Retinal pigment epithelial cell (primary cell): ENCODE measurements around the gene GUCY2D.
A peak's percentile ranks its signal among the peaks of the same experiment; 100 is the strongest.

Experiments
- DNase-seq: peaks from one replicate; pipeline ENCODE4 v3.0.0-alpha.2; 2010; ENCODE audit warnings: low read depth
- H3K4me3 ChIP-seq: 2 replicates; pipeline ENCODE4 v1.5.1; 2011; ENCODE audit warnings: mild to moderate bottlenecking, low read length, control low read depth, moderate library complexity
- TF ChIP-seq, protein P1 (sequence below): conservative IDR thresholded peaks from 2 replicates; pipeline ENCODE4 v1.5.1; 2011; ENCODE audit warnings: low read depth, low read length, control low read depth, inconsistent platforms

Gene GUCY2D

DNA sequence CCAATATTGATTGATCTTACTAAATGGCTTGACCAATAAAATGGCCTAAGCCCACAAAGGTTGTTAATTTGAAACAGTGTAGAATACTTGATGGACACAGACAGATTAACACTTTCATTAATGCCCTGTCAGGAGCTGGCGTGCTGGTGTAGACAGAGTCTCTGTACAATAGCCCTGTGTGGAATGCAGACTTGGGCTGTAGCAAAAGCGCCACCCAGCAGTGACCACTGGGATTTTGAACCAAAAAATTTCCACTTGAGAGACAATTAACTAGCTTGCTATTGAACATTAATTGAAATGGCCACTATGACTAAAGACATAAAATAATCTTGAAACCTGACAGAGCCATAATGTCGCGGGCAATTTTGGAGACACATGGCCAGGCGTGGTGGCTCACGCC is 19.7 kb upstream of the GUCY2D start:
- no peak for DNase-seq
- TF ChIP-seq, protein P1, sequence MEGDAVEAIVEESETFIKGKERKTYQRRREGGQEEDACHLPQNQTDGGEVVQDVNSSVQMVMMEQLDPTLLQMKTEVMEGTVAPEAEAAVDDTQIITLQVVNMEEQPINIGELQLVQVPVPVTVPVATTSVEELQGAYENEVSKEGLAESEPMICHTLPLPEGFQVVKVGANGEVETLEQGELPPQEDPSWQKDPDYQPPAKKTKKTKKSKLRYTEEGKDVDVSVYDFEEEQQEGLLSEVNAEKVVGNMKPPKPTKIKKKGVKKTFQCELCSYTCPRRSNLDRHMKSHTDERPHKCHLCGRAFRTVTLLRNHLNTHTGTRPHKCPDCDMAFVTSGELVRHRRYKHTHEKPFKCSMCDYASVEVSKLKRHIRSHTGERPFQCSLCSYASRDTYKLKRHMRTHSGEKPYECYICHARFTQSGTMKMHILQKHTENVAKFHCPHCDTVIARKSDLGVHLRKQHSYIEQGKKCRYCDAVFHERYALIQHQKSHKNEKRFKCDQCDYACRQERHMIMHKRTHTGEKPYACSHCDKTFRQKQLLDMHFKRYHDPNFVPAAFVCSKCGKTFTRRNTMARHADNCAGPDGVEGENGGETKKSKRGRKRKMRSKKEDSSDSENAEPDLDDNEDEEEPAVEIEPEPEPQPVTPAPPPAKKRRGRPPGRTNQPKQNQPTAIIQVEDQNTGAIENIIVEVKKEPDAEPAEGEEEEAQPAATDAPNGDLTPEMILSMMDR: peak; percentile 21
- no peak overlapping the region for H3K4me3 ChIP-seq

DNA sequence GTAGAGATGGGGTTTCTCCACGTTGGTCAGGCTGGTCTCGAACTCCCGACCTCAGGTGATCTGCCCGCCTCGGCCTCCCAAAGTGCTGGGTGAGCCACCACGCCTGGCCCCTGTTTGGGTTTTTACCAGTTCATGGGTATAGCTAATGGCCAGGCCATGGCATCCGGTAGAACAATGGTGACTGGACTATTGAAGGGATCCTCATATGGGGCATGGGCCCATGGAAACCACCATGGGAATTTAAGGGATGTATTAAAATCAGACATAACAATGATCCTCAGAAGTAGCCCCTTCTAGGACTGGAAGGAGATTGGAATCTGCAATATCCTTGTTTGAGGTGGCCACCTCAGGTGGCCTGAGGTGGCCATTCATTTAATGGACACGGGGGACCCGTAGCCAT is 17.5 kb upstream of the GUCY2D start:
- H3K4me3 ChIP-seq: no peak overlapping the region
- TF ChIP-seq, protein P1: no peak

DNA sequence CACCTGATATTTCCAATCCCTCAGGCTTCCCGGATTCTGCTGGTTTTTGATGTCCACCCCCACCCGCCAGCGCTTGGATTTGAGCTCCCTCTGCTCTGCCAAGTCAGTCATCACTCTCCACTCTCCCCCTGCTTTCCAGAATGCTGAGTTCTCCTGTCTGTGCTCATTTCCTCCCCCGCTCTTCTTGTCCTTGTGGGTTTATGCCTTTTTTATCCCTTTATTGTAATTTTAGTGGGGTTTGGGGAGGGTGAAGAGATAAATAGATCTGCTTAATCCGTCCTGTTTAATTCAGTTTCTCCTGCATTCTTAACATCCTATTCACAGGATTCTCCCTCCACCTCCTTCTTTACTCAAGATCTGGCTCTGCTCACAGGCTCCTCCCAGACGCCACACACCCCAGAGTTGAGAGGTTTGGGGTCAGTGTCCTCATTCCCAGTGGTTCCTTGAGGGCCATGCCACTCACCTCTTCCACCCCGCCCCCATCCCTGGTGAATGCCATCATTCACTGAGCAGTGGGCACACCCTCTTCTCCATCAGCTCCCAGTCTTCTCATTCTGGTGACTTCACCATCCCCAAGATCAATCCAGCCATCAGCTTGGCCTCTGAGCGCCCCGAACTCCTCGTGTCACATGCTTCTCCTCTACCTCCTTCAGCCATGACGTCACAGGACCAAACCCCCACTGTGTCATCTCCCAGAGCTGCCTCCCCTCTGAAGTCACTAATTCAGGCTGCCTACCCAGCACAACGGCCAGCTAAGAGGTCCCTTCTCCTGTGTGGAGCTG is 15.1 kb upstream of the GUCY2D start:
- no peak for DNase-seq
- TF ChIP-seq, protein P1: no peak
- no peak overlapping the region for H3K4me3 ChIP-seq

More for the DNA sequence above, 17.5 kb upstream of the GUCY2D start:
- no peak for DNase-seq

DNA sequence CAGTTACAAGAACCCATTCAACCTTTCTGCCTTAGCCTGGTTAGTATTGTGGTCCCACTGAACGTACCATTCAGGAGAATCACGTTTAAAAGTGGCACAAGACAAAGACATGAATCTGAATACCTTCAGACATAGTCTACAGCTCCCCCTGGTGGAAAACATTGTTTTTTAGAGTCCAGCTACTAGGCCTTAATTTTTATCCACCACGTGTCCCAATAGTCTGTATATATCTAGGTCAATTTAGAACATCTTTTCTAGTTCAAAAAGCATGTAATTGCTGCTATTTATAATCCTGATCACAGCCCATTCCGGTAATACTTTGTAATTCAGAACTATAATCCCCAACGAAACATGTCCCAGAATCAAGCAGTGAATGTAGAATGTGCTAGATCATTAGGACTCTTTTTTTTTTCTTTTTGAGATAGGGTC is 13.7 kb upstream of the GUCY2D start:
- TF ChIP-seq, protein P1: peak; percentile 55
- peak; percentile 30 for DNase-seq
- no peak overlapping the region for H3K4me3 ChIP-seq

DNA sequence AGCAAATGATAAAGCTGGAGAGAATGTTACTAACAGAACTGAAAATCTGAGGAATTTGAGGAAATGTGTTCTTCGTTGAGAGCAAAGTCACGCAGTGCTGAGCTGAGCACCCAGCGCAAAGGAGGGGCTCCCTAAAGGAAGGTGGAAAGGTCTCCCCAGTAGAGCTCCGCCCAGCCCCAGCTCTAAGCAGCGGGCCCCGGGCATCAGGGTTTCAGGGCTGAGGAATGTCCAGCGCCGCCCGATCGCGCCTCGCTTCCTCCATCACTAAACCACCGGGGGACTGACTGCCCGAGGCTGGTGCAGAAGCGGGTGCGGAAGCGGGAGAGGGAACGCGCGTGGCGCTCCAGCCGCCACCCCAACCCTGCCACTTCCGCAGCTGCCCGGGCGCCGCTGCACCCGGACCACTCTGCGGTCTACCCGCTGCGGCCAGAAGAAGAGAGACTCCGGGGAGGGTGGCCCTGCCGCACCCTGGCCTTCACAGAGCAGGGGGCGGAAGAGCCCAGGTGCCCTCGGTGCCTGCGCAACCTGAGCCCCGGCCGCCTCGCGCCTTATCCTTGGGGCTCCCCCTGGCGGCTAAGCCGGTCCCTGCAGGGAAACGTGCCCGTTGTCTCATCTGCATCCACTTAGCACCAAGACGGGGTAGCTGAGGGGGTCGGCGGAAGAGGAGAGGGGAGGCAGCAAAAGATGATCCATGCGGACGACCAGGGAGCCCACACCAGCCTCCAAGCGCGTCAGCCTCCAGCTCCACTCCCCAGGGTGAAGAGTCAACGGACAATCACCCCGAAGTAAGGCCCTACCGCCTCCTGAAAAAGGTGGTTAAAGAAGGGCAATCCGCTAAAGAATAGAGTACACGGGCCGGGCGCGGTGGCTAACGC is 12.4 kb upstream of the GUCY2D start:
- no peak for DNase-seq
- TF ChIP-seq, protein P1: peak; percentile 95

DNA sequence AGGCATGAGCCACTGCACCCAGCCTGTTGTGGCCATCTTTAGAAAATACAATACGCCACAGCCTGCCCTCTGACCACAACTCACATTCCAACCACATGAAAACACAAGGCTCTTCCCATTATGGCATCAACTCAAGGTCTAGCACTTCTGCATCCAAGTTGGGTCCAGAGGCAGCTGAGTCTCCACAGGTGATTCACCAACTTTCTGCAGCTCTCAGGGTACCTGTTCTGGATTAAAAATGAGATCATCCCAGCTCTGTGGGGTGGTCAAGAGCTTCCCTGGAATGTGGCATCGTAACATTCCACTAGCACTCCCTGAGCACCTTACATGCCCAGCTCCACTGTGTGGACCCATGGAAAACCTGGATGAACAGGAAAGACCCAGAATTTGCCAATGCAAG is 9.9 kb upstream of the GUCY2D start:
- H3K4me3 ChIP-seq: no peak overlapping the region
- DNase-seq: no peak
- TF ChIP-seq, protein P1: no peak

More for the DNA sequence above, 12.4 kb upstream of the GUCY2D start:
- peak overlapping the region; percentile 46 for H3K4me3 ChIP-seq

DNA sequence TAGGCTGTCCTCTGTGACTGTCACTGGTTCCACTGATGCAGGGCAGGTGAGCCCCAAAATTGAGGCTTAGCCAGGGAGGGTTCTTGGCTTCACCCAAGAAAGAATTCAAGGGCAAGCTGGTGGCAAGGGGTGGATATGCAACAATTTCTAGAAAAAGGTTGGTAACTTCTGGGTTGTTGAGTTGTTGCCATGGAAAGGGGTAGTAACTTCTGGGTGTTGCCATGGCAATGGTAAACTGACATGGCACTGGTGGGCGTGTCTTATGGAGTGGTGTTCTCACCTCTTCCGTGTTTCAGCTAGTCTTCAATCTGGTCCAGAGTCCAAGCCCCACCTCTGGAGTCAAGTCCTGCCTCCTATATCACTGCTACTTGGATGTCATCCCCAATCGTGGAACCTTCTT is 9.5 kb upstream of the GUCY2D start:
- no peak overlapping the region for H3K4me3 ChIP-seq
- no peak for DNase-seq
- TF ChIP-seq, protein P1: no peak
